H54 (cell line): ENCODE data around the gene RNF166.

Experiments
- DNase-seq: peaks from one replicate; pipeline ENCODE4 v3.0.0; 2011; ENCODE audit warnings: low spot score, mixed read lengths; ENCODE audit not compliant: insufficient read length
- FAIRE-seq: peaks from 3 replicates; lab custom pipeline; 2011; peaks lifted over from hg19 to GRCh38; lab: Jason Lieb, UNC
- POLR2A ChIP-seq: IDR thresholded peaks from 2 replicates; pipeline ENCODE4 v1.6.1; 2011; ENCODE audit warnings: low read depth, mild to moderate bottlenecking, low read length

RNF166 gene

GRCh38 chr16:88734361-88734728 lies 28.1 kb upstream of the RNF166 start:
- no peak for FAIRE-seq
- no peak for TF ChIP-seq POLR2A
- no peak for DNase-seq

GRCh38 chr16:88733630-88734360 lies 27.6 kb upstream of the RNF166 start:
- no peak for FAIRE-seq
- TF ChIP-seq POLR2A: no peak

GRCh38 chr16:88732961-88733294 lies 26.7 kb upstream of the RNF166 start:
- TF ChIP-seq POLR2A: no peak
- FAIRE-seq: no peak
- no peak for DNase-seq

More at GRCh38 chr16:88733630-88734360, 27.6 kb upstream of the RNF166 start:
- no peak for DNase-seq

GRCh38 chr16:88732172-88732960 lies 26.2 kb upstream of the RNF166 start:
- no peak for TF ChIP-seq POLR2A
- FAIRE-seq: no peak
- no peak for DNase-seq

GRCh38 chr16:88731699-88732098 lies 25.5 kb upstream of the RNF166 start:
- TF ChIP-seq POLR2A: no peak
- no peak for FAIRE-seq
- peak; percentile 74 for DNase-seq

- no peak for DNase-seq
- no peak for FAIRE-seq
- no peak for TF ChIP-seq POLR2A
Measured at GRCh38 chr16:88730632-88731607, 24.7 kb upstream of the RNF166 start.

- no peak for TF ChIP-seq POLR2A
- DNase-seq: no peak
- no peak for FAIRE-seq
Measured at GRCh38 chr16:88727871-88728270, 21.7 kb upstream of the RNF166 start.

GRCh38 chr16:88726981-88727380 lies 20.8 kb upstream of the RNF166 start:
- DNase-seq: no peak
- FAIRE-seq: no peak
- no peak for TF ChIP-seq POLR2A

- DNase-seq (no peak), FAIRE-seq (no peak)
- TF ChIP-seq POLR2A: no peak
Measured at GRCh38 chr16:88726408-88726749, 20.2 kb upstream of the RNF166 start.

GRCh38 chr16:88725609-88726407 lies 19.6 kb upstream of the RNF166 start:
- no peak for FAIRE-seq
- DNase-seq: no peak
- no peak for TF ChIP-seq POLR2A

GRCh38 chr16:88724855-88725555 lies 18.8 kb upstream of the RNF166 start:
- TF ChIP-seq POLR2A: no peak
- no peak for DNase-seq
- no peak for FAIRE-seq

GRCh38 chr16:88723911-88724310 lies 17.7 kb upstream of the RNF166 start:
- no peak for TF ChIP-seq POLR2A
- DNase-seq (no peak), FAIRE-seq (no peak)
